Measurements from ENCODE around the gene CTCFL.

GRCh38 chr20:57451431-57451794 lies 73.5 kb downstream of the CTCFL start:
- TF ChIP-seq EZH2 (IDR thresholded peaks at IDR 0.05; ENCODE audit: insufficient read depth, poor library complexity, severe bottlenecking), result no peak
- no peak for TF ChIP-seq EZH2phosphoT487 (IDR thresholded peaks at IDR 0.05; ENCODE audit: insufficient read depth, low read depth)

Data from GM23248 (cell line).